Vagina (tissue), 2 donors: ENCODE results near the gene HCAR3.
"Not testable (repeated sequence)": the region's sequence is repeated elsewhere in the genome, so short reads cannot be mapped to it uniquely, and the experiment has no call there.

Experiments
- POLR2A ChIP-seq, 2 donors: fragments of 450-650 bp; IDR thresholded peaks; one replicate each; pipeline ENCODE4 v1.6.1; 2017; ENCODE audit warnings: antibody characterized with exemption in 2 of 2, mild to moderate bottlenecking in 2 of 2, moderate library complexity in 2 of 2
- POLR2AphosphoS5 ChIP-seq, 2 donors: sonication (generic); formaldehyde crosslinking; IDR thresholded peaks; one replicate each; pipeline ENCODE4 v1.9.0; 2017; ENCODE audit warnings: antibody characterized with exemption in 2 of 2, mild to moderate bottlenecking in 2 of 2, low read depth in 1 of 2; ENCODE audit not compliant: insufficient read depth in 1 of 2
- TF ChIP-seq, protein P1 (sequence below), 3 experiments: fragments of 450-650 bp in 2 of 3; fragments of 200-600 bp in 1 of 3; sonication (generic) in 1 of 3; IDR thresholded peaks; one replicate each; pipeline ENCODE4 v1.5.1; 2017 to 2019; ENCODE audit warnings: antibody characterized with exemption in 3 of 3, mild to moderate bottlenecking in 2 of 3, moderate library complexity in 2 of 3

- not testable (repeated sequence) for TF ChIP-seq POLR2A (IDR thresholded peaks at IDR 0.05); POLR2AphosphoS5 (IDR thresholded peaks at IDR 0.05; ENCODE audit: insufficient read depth in 1 of 2, low read depth in 1 of 2)
- TF ChIP-seq, protein P1, sequence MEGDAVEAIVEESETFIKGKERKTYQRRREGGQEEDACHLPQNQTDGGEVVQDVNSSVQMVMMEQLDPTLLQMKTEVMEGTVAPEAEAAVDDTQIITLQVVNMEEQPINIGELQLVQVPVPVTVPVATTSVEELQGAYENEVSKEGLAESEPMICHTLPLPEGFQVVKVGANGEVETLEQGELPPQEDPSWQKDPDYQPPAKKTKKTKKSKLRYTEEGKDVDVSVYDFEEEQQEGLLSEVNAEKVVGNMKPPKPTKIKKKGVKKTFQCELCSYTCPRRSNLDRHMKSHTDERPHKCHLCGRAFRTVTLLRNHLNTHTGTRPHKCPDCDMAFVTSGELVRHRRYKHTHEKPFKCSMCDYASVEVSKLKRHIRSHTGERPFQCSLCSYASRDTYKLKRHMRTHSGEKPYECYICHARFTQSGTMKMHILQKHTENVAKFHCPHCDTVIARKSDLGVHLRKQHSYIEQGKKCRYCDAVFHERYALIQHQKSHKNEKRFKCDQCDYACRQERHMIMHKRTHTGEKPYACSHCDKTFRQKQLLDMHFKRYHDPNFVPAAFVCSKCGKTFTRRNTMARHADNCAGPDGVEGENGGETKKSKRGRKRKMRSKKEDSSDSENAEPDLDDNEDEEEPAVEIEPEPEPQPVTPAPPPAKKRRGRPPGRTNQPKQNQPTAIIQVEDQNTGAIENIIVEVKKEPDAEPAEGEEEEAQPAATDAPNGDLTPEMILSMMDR (IDR thresholded peaks at IDR 0.05) = not testable (repeated sequence)
Observed at GRCh38 chr12:122676015-122676414, 40.6 kb downstream of the HCAR3 start.
